GM21390 (cell line): Measurements from ENCODE around the gene HEMGN.
"Not testable (repeated sequence)": the region's sequence is repeated elsewhere in the genome, so short reads cannot be mapped to it uniquely, and the experiment has no call there.

Experiments
- ATAC-seq: cut with Tn5 transposase; IDR thresholded peaks from one replicate; pipeline ENCODE4 v1.9.1; 2021; ENCODE audit not compliant: unreplicated experiment

HEMGN gene, protein sequence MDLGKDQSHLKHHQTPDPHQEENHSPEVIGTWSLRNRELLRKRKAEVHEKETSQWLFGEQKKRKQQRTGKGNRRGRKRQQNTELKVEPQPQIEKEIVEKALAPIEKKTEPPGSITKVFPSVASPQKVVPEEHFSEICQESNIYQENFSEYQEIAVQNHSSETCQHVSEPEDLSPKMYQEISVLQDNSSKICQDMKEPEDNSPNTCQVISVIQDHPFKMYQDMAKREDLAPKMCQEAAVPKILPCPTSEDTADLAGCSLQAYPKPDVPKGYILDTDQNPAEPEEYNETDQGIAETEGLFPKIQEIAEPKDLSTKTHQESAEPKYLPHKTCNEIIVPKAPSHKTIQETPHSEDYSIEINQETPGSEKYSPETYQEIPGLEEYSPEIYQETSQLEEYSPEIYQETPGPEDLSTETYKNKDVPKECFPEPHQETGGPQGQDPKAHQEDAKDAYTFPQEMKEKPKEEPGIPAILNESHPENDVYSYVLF

DNA sequence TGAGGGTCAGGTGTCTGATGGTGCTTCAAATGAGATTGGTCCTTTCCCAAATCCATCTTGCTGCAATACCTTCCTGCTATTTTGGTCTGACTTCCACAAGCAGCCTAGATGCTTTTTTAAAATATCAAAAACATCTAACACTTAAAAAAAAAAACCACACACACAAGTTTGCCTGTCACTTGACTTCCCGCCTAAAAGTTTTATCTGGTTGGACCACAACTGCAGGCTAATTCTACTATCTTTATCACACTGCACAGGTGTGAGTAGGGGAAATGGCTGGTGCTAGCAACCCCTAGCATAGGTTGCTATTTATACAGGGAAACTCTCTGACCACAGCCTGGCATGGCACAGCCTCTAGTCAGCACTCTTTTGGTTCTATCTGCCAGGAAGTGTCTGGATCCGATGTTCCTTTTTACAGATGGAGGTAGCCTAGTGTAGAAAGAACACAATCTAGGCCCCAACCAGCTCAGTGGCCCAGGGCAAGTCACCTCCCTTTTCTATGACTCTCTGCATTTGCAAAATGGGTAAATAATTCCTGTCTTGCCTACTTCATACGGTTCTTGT, at the start of gene HEMGN:
HEMGN (minus strand) TSS at position 92 of the 564 bp plus-strand sequence; CDS start at position 56, 36 bp downstream.
- no peak for ATAC-seq

DNA sequence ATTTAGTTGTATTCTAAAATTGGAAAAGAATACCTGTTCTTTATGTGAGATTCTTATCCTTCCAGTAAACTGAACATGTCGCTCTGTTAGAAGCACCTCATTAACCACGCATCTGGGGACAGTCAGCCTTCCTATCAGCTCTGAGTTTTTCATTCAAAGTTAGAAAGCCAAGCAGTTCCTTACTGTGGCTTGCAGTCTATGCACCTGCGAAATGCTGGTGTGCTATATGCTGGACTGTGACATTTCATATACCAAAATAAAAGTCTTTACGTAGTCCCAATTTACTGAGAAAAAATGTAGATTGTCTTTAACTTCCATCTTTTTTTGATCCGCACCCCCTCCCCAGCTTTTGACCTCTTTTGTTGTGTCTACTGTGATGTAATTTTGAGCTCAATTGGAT, 49.5 kb upstream of the HEMGN start:
- ATAC-seq: no peak

DNA sequence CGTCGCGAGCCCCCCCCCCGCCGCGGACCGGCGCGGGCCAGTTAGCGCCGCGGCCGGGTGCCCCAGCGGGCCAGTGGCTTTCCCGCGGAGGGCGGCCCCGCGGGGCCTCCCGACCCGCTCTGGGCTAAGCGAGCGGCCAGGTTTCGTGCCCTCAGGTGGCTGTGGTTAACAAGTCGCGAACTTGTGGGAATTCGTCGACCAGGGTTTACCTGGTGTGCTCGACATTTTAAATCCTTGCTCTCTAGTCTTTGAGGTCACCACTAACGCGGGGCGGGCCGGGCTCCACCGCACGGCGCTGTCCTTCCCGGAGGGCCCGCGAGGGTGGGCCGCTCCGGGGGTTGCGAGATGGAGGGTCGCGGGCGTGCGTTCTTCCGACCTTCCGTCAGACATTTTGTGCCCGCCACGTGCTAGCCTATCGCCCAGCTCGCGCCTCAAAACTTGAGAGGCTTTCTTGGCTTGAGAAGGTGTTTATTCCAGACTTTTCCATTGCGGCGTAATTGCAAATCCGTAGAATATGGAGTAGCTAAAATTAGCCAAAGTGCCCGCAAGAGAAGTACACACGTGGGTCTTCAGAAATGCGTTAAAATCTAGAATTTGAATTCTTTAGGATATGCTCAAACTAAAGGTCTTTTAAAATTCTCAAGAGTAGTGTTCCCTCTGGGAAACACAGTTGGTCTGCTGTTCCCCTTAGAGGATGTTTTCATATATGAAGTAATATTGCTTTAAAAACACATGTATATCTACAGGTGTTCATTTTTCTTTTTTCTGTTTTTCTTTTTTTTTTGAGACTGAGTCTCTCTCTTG, 47.3 kb upstream of the HEMGN start:
- peak; percentile 11 for ATAC-seq

DNA sequence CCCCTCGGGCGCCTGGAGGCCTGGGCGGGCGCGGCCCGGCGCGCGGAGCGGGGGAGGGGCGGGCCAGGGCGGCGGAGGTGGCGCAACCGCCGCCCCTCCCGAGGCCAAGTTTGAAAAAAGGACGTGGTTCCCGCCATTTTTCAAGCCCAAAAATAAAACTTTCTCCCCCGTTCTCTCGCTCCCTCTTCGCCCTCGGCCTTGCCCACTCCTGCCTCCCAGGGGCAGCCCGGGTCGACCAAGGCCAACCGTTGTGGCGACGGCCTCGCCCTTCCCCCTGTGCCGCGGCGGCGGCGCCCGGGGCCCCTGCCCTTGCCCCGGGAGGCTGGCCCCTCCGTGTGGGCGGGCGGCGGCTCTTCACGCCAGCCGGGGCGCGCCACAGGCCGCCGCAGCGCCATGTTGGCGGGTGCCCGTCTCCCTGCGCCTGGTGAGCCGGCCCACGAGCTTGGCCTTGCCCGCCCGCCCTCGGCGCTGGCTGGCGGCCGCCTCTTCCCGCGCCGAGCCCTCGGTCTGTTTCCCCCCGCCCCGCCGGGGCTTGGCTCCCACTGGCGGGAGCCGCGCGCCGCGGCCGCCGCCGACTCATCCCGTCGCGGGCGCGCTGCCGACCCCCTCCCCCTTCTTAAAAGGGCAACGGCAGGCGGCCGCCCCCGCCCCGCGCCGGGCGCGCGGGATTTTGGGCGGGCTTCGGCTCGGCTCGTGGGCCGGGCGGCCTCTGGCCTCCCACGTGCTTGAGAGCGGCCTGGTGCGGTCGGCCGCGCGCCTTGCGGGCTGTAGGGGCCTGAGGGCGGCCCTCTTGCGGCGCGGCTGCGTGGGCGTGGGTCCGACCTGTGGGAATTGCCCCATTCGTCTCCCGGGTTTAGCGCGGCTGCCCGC, 46.5 kb upstream of the HEMGN start:
- peak; percentile 24 for ATAC-seq

DNA sequence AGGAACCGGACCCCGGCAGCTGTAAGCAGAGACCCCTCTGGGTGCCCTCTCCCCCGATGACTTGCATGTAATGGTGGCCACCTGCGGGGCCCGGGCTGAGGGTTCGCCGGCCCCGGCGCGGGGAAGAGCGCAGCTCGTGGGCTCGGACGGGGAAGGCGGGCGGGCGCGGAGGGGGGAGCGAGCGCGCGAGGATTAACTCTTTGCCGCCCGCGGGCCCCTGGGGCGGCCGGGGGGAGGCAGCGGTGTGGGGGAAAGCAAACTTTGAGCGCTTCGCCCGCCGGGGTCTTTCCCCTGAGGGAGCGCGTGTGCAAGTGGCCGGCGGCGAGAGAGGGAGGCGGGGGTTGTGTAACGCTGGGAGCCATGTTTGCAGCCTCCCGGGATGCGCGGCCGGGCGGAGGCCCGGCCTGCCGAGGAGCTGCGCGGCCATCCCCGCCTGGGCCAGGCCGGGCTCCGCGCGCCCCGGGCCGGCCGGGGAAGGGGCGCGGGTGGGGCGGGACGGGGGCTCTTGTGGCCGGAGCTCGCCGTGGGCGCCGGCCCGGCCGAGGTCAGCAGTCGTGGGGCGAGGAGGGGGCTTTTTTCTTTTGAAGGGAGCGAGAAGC, 45.7 kb upstream of the HEMGN start:
- ATAC-seq: peak; percentile 18

DNA sequence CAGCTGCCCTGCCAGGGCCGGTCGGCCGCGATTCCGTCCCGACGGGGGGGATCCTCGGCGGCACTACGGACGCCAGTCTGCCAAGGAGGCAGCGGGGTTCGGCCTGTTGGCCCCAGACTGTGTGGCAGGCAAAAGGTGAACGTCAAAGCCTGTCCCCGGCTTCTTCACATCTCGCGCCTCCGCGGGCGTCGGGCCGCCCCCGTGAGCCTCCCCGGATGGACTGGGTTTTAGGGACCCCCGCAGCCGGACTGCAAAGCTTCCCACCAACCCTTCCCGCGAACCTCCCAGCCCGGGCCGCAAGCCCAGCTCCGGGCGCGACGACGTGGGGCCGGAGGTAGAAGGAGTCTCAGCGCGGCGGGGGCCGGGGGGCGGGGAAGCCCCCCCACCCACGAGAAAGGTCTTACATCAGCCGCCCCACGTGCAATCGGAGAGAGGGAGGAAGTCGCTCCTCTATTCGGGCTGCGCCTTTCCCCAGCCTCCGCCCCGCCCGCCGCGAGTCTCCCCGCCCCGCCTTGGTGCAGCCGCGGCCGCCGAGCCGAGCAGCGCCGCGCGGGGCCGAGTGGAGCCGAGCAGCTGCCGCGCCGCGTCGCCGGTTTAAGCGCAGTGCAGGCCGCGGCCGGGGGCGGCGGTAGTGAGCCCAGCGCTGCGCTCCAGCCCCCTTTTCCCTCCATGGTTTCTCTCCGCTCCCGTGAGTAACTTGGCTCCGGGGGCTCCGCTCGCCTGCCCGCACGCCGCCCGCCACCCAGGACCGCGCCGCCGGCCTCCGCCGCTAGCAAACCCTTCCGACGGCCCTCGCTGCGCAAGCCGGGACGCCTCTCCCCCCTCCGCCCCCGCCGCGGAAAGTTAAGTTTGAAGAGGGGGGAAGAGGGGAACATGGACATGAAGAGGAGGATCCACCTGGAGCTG, 45.0 kb upstream of the HEMGN start, which contains the start of gene ANP32B:
ANP32B (plus strand) TSS at position 659 of the 906 bp plus-strand sequence; CDS start at position 874, 215 bp downstream.
- peak; percentile 66 for ATAC-seq

DNA sequence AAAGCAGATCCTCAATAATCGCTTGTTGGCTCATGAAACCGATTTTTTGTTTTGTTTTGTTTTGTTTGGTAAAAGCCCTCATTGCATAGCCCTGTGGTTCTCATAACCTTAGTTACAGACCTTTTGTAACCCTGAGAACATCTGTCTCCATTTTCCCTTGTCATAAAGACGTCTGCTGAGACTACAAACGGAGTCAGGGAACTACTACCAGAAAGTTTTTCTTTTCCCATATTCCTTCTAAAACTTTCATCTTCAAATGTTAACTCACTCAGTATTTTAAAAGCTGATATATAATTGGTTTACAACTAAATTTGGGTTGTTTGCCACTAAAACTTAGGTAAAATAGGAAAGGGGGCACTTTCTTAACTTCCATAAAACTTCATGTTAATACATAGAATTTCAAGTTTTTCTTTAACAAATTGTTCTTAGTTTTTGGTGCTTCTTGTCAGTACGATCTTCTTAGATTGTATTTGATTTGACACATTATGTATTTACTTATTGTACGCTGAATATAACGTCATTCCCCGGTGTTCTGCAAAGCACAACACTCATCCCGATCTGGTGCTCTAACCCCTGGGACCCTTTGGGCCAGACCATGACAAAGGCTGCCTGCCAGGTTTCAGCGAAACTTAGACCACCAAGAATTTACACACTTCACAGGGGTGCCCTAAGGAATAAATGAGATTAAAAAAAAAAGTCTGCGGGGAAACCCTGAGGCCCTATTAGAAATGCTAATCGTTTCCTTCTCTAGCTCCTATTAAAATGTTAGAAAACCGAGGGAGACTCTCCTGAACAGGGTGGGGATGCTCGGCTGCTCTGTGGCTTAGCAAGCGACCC, 44.1 kb upstream of the HEMGN start:
- no peak for ATAC-seq

DNA sequence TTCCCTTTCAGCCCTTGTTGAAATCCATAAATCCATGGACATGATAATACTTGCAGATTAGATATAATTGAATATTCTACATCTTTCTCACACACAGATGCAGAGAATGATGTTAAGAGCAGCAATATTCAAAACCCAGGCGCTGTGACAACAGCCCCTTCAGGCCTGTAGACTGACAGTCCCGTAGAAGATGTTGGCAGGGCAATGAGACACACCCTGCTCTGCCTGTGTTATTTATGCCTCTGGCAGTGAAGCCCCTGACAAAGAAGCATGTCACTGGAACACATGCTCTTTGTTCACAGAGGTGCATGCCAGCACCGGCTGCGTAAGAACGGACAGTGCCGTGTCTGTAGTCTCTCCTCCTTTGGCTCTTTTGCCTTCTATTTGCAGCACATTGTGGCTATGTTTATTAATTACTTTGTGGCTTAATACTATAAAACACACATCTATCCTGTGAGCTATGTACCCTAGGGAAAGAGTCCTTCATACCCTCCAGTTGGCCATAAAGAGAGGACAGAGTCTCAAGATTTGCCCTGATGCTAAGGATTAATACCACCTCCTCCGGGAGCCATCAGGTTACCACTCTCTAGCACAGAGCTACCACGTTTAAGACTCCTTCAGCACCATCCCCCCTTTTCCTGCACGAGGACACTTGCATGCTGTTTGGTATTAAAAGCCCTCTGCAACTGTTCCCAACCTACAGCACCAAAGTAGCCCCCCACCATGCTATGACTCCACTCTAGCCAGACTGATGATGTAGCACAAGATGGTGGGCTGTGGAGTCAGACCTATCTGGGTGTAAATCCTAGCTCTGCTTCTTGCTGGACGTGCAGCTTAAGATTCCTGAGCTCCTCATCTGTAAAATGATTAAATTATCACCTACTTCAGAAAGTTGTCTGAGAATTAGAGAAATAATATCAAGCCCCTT, 43.2 kb upstream of the HEMGN start:
- ATAC-seq: no peak

DNA sequence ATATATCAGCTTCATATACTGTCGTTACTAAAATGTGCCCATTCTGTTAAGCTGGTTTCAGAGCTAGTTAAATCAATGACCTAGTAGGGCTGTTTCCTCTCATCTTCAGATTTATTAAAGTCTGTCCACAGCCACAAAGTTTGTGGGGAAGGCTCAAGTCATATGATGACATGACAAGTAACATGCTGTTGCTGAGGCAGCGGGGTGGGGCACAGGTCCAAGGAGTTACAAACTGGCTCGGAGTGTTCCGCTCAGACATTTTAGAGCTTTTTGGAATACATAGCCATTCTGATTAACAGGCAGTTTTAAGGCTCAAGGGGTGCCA, 42.5 kb upstream of the HEMGN start:
- no peak for ATAC-seq

DNA sequence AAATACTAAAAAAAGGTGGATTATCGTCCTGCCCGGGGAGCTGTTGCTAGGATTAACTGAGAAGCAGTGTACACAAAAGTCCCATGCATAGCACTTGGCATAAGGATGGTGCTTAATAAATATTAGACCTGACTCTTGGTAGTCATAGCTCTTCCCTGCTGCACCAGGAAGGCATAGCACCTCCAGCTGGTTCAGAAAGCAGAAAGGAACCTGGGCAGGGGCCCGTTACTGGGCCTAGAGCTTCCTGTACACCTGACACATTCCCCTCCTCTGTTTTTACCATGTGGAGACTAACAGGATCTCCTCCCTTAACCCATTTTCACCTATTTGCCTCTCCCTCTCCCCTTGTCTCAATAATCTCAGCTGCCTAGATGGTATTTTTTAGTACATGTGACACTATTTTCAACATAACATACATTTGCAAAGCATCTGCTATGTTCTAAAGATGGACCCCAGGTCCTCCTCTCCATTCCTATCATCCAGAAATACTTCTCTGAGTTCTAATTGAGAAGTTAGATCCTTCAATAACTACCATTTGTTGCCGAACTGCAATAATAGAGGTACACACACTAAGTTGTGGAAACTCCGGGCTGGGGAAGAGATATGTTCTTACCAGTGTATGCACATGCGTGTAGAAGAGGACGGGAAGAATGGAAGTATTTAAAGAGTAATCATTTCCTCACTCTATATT, 42.0 kb upstream of the HEMGN start:
- ATAC-seq: no peak

DNA sequence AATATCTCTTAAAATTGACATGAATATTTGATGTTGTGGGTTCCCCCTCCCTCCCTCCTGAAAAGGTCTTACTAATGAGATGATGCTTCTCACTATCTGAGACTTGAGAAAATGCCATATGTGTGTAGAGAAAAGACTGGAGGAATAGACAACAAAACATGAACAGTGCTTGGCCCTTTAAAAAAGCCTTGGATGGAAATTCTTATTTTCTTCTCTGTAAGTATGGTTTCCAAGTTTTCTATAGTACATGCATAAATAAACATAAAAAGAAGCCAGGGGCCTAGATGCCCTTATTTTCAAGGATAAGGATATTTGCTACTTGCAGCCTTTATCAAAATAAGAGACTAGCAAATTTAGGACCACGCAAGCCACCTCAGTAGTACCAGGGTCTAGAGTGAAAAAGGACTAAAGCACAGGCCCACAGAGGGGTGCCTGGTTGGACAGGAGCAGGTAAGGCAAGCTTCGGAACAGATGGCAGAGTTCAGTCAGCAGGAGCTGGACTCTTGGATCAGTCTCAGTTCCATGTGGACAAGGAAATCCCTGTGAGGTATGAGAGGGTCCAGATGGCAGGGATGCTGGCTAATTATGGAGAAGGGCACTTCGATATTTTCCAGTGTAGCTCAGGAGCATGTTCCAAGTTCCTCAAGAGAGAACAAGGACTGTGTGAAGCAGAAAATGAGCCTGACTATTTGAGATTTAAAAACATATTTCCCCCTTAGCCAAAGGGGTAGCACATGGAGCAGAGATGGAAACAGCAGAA, 40.6 kb upstream of the HEMGN start:
- ATAC-seq: no peak

DNA sequence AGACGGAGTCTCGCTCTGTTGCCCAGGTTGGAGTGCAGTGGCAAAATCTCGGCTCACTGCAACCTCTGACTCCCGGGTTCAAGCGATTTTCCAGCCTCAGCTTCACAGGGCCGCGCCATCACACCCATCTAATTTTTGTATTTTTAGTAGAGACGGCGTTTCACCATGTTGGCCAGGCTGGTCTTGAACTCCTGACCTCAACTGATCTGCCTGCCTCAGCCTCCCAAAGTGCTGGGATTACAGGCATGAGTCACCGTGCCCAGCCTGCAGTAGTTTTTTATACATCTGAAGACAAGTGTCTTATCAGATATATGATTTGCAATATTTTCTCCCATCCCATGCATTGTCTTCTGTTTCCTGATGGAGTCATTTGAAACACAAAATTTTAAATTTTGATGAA, 38.7 kb upstream of the HEMGN start:
- not testable (repeated sequence) for ATAC-seq

DNA sequence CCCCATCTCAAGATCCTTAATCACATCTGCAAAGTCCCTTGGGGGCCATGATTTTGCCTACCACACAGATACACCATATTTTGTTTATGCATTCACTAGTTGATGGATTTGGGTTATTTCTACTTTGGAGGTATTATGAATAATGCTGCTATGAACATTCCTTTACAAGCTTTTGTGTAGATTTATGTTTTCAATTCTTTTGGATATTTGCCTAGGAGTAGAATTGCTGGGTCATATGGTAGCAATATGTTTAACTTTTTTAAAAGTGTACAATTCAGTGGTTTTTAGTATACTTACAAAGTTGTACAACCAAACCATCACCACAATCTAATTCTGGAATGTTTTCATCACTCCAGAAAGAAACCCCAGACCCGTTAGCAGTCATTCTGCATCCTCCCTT, 37.4 kb upstream of the HEMGN start:
- no peak for ATAC-seq

DNA sequence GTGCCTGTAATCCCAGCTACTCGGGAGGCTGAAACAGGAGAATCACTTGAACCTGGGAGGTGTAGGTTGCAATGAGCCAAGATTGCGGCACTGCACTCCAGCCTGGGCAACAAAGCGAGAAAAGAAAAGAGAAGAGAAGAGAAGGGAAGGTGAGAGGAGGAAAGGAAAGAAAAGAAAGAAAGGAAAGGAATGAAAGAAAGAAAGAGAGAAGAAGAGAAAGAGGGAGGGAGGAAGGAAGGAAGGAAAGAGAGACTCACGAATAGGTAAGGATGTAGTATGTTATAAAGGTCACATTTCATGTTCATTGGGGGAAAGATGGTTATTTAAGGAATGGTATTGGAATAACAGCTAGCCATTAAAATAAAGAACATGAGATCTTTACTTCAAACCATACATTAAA, 34.8 kb upstream of the HEMGN start:
- no peak for ATAC-seq

DNA sequence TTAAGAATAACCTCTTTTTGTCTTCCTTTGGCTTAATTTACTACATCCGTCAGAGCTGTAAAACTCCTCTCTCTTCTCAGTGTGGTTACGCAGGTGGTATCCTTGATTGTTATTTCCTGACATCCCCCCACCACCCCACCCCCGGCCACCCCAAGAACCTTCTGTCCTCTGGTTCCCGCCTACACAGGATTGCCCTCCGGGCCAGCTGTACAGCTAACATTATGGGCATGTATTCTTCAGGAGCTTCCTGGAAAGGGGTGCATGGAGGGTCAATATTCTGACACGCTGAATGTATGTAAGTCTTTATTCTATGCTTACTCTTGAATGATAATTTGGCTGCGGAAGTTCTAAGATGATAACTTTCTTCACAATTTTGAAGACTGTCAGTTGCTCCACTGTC, 32.2 kb upstream of the HEMGN start:
- ATAC-seq: no peak

DNA sequence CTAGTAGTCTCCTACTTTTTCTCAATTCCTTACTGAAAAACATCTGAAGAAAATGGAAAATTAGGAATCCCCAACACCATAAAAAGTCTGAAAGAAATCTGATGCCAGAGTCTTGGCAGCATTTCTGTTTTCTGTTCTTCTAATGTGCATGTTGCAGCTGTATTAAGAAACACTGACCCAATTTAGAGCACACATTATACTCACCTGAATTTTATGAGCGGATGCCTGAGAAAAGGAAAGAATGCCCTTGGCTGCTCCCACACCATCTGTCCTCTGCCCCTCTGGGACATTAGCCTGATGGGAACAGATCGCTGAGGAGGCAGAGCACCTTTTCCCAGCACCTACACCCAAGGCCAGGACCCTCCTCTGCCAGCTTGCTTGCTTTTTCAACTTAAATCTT, 31.0 kb upstream of the HEMGN start:
- ATAC-seq: no peak
